Lower leg skin (tissue), 4 donors: ENCODE data around the gene LIN54. TPM values are rescaled to one million over a fixed set of nuclear protein-coding genes. Genes with fewer than 3 reads are reported as not detected.

Experiments
- DNase-seq, 2 donors: peaks; one replicate each; pipeline ENCODE4 v3.0.0-alpha.2; 2019; ENCODE audit warnings: low spot score in 2 of 2
- H3K4me3 ChIP-seq: fragments of 200-600 bp; sonication (generic); 2 replicates; pipeline ENCODE4 v1.5.1; 2017; ENCODE audit warnings: mild to moderate bottlenecking, low read depth; ENCODE audit not compliant: poor library complexity, severe bottlenecking
- CTCF ChIP-seq, 3 donors: fragments of 450-650 bp; IDR thresholded peaks; one replicate each; pipeline ENCODE4 v1.5.1; 2016; ENCODE audit warnings: antibody characterized with exemption in 3 of 3, mild to moderate bottlenecking in 3 of 3, moderate library complexity in 2 of 3
- POLR2A ChIP-seq, 2 donors: fragments of 450-650 bp; IDR thresholded peaks; one replicate each; pipeline ENCODE4 v1.6.1; 2016 to 2017; ENCODE audit warnings: antibody characterized with exemption in 2 of 2, mild to moderate bottlenecking in 1 of 2, moderate library complexity in 1 of 2
- WGBS, 2 donors: methylation state at CpG; one replicate each; pipeline ENCODE4 v1.1.5; 2018; 5-methylcytosine and 5-hydroxymethylcytosine counted together
- intact Hi-C: fragments of 100-400 bp; cut with DNase I; formaldehyde crosslinking; loops from one replicate; pipeline ENCODE4 v1.15.0; 2023; ENCODE audit warnings: low total_unique reads
- total RNA-seq, 4 donors: library from RNA; depleted of rRNA; stranded (reverse); fragments of >200 nt; gene quantifications; one replicate each; pipeline ENCODE4 v1.1.0, GENCODE V29; 2016

LIN54 gene
- total RNA-seq, 4 donors from 2014 or later, result 16.9 to 25.3 (median 17.8) TPM

DNA sequence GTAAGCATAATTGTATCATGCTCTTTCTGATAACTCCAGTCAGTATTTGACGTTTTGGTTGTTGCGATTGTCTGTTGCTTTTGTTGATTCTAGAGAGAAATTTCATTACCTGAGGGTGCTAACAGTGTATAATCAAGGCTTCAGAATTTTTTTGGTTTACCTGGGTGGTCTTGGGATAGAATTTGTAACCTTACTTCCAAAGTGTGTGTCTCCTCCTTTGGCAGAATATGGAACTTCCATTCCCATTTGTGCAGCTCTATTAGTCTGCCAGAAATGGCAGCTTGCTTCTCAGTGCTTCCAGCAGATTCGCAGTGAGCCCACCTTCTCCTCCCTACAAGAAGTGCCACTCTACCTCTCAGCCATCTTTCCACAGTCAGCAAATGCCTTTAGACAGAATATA, 29.6 kb upstream of the LIN54 start:
- intact Hi-C loops, result no loop called here
- no peak overlapping the region for H3K4me3 ChIP-seq
- TF ChIP-seq CTCF (IDR thresholded peaks at IDR 0.05), result no peak
- TF ChIP-seq POLR2A (IDR thresholded peaks at IDR 0.05), result no peak
- 84 to 85% methylated on average over 3 of the region's 3 CpGs for WGBS, 2 donors
- DNase-seq, result no peak

DNA sequence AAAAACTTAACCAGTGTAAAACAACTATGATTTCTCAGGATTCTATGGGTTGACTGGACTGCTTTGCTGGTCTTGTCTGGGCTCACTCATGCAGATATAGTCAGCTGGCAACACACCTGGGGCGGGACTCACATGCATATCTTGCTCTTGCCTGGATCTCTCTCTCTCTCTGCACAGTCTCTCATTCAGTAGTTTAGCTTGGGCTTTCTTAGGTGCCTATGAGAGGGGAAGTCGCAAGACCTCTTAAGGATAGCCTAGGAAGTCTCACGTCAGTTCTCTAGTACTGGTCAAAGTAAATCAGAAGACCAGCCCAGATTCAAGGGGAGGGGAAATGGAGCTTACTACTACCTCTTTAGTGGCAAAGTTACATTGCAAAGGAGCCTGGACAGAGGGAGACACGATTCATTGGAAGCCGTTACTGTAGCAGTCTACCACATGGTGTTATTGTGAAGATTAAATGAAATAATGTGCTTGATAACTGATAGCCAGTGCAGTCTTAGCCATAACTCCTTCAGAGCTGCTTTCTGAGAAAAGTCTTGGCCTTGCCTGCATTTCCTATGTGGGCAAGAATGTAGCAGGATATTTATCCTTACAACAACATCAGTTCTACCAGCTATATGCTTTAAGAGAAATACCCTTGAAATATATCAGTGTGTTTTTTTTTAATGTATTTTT, 26.5 kb upstream of the LIN54 start:
- no peak for DNase-seq
- no peak for TF ChIP-seq CTCF (IDR thresholded peaks at IDR 0.05)
- H3K4me3 ChIP-seq, result no peak overlapping the region
- intact Hi-C loops, result no loop called here
- WGBS, 2 donors, result 50 to 53% methylated on average over 5 of the region's 5 CpGs

GRCh38 chr4:83034630-83035494, 24.2 kb upstream of the LIN54 start, which contains the start of gene COPS4:
Gene COPS4 (plus strand): TSS chr4:83035183. CDS start chr4:83035225, 42 bp downstream.
- peak within 1 kb of the TSS; percentile 57 for H3K4me3 ChIP-seq
- TF ChIP-seq POLR2A (IDR thresholded peaks at IDR 0.05) (peak in 1 of 2 donors; percentile 16), CTCF (IDR thresholded peaks at IDR 0.05) (no peak)
- intact Hi-C loops, result no loop called here
- WGBS, 2 donors, result 0 to 1% methylated on average over 28 to 39 of the region's 39 CpGs
- peak; percentile 98 for DNase-seq

- DNase-seq, result no peak
- intact Hi-C loops, result no loop called here
- WGBS, 2 donors, result 84 to 85% methylated on average over 1 of the region's 1 CpG
- TF ChIP-seq CTCF (IDR thresholded peaks at IDR 0.05), result no peak
- TF ChIP-seq POLR2A (IDR thresholded peaks at IDR 0.05), result no peak
- no peak overlapping the region for H3K4me3 ChIP-seq
Observed at GRCh38 chr4:83029688-83030087, 19.1 kb upstream of the LIN54 start.

DNA sequence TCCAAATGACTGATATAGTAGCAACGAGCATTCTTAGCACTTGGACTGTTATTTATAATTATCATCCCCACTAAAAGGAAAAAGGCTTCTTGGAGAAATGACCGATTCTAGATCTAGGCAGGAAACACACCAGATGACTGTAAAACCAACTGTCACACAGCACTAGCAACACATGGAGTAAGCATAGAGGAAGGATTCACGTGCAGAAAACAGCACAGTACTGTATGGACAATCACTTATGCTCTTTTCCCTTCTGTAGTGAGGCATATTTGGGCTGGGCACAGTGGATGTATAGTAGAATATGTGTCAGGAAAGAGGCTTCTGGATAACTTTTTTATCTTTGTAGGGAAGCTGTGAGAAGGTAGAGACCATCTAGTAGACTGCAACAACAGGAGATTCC, 18.4 kb upstream of the LIN54 start:
- WGBS, 2 donors, result 48 to 49% methylated on average over 3 of the region's 3 CpGs
- H3K4me3 ChIP-seq, result no peak overlapping the region
- TF ChIP-seq POLR2A (IDR thresholded peaks at IDR 0.05) (no peak), CTCF (IDR thresholded peaks at IDR 0.05) (no peak)
- no peak for DNase-seq
- intact Hi-C loops, result no loop called here
